ENCODE data around the gene TMEM233.

- TF ChIP-seq CTCF (IDR thresholded peaks at IDR 0.05; ENCODE audit: low read depth, low read length, poor library complexity, severe bottlenecking) (peak; percentile 94), EZH2phosphoT487 (IDR thresholded peaks at IDR 0.05; ENCODE audit: borderline replicate concordance, low read length) (no peak)
Measured at GRCh38 chr12:119667577-119668323, 74.2 kb downstream of the TMEM233 start, which contains the start of gene PRKAB1.

Data from DOHH2 (cell line).